ENCODE measurements around the gene ADARB2.

ADARB2 gene

DNA sequence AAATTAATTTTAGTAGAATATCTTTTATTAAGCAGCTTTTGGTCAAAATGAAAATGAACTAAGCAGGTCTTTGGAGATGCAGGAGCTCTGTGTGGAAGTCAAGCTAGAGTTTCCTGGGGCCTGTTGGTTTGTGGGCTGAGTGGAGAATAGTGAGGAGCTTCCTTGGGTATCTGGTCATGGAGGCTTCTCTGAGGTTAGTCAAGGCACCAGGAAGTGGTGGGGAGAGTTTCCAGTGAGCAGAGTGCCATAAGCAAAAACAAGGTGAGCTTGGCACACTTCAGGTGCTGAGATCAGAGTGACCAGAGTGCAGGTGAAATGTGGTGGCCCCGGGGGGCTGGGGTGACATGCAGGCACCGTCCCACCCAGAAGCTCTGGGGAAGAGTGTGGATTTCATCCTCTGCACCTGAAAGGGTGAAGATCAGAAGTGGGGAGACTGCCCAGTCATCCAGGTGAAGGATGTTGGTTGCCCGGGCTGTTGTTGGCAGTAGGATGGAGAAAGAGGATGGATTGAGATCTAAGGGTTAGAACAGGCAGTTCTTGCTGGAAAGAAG lies 603.8 kb downstream of the ADARB2 start:
- DNase-seq: no peak

DNA sequence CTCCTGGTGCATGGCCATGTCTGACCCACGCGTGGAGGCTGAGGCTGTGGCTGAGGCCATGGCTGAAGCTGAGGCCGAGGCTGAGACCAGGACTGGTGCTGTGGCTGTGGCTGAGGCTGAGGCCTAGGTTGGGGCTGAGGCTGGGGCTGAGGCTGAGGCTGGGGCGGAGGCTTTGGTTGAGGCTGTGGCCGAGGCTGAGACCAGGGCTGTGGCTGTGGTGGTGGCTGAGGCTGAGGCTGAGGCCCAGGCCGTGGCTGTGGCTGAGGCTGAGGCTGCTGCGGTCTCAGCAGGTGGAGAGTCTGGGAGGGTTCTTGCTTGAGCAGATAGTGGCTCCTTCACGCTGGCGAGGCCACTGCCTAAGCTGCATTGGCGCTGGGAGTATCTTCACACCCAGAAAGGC lies 604.7 kb downstream of the ADARB2 start:
- DNase-seq: no peak

GRCh38 chr10:1130995-1131790 lies 606.1 kb downstream of the ADARB2 start:
- DNase-seq: no peak

- no peak for DNase-seq
These were observed 607.1 kb downstream of the ADARB2 start for GRCh38 chr10:1130226-1130625.

GRCh38 chr10:1128649-1129048 lies 608.7 kb downstream of the ADARB2 start:
- no peak for DNase-seq

GRCh38 chr10:1128115-1128514 lies 609.2 kb downstream of the ADARB2 start:
- DNase-seq: no peak

DNA sequence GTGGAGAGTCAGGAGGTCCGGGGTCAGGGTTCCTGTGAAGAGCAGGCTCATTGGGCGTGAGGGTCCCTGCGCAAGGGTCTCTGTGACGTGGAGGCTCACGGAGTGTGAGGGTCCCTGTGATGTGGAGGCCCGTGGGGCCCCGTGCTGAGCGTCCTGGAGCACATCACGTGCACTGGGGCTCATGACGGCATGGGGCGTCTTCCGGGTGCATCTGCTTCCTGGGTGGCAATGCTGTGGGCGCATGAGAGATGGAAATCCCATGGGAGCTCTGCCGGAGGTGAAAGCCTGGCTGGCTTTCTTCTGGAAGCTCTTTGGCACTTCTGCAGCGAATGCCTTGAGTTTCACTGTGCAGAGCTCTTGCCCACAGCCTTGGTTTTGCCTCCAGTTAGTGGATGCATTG lies 609.7 kb downstream of the ADARB2 start:
- no peak for DNase-seq

Data from hippocampal formation (tissue), 2 donors.